ENCODE results near the gene UBA7.
"Not testable (repeated sequence)": the region's sequence is repeated elsewhere in the genome, so short reads cannot be mapped to it uniquely, and the experiment has no call there.

UBA7 gene

GRCh38 chr3:49831341-49831740, 17.6 kb upstream of the UBA7 start:
- H3K36me3 ChIP-seq (ENCODE audit: insufficient read depth, low read length): peaks cover 22% of the 10 kb centered on the region
- no peaks in the 10 kb centered on the region for H3K9me3 ChIP-seq (ENCODE audit: control insufficient read depth, insufficient read depth, low read length)
- H3K4me1 ChIP-seq (ENCODE audit: insufficient read depth, low read length): no peaks in the 10 kb centered on the region
- H3K9ac ChIP-seq (ENCODE audit: low read depth, low read length): no peak overlapping the region

DNA sequence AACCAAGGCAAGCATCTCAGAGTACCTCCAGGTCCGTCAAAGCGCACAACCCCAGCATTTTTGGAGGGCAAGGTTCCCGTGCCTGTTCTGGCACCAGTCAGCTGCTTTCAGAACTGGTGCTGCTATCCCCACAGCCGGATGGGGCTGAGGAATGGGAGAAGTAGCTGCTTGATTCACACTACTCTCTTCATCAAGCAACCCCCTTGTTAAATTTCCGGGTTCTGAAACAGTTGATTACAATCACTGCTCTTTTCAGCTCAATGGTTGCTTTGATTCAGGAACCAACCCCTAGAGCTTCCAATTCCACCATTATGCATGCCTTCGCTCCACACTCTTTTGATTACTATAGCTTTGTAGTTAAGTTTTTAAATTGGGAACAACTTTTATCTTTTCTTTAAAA, 12.3 kb upstream of the UBA7 start:
- Histone ChIP-seq H3K4me1 (ENCODE audit: insufficient read depth, low read length) (no peaks in the 10 kb centered on the region), H3K9ac (ENCODE audit: low read depth, low read length) (no peak overlapping the region), H3K9me3 (ENCODE audit: control insufficient read depth, insufficient read depth, low read length) (no peaks in the 10 kb centered on the region), H3K36me3 (ENCODE audit: insufficient read depth, low read length) (peaks cover 8% of the 10 kb centered on the region)

GRCh38 chr3:49823131-49823530, 9.4 kb upstream of the UBA7 start:
- H3K9ac ChIP-seq (ENCODE audit: low read depth, low read length); H3K4me1 ChIP-seq (ENCODE audit: insufficient read depth, low read length); H3K36me3 ChIP-seq (ENCODE audit: insufficient read depth, low read length); H3K9me3 ChIP-seq (ENCODE audit: control insufficient read depth, insufficient read depth, low read length): not testable (repeated sequence)

GRCh38 chr3:49812916-49813496, 747 bp downstream of the UBA7 start:
- Histone ChIP-seq H3K9me3 (ENCODE audit: control insufficient read depth, insufficient read depth, low read length) (no peaks in the 10 kb centered on the region), H3K9ac (ENCODE audit: low read depth, low read length) (no peak overlapping the region), H3K4me1 (ENCODE audit: insufficient read depth, low read length) (no peaks in the 10 kb centered on the region), H3K36me3 (ENCODE audit: insufficient read depth, low read length) (no peaks in the 10 kb centered on the region)

DNA sequence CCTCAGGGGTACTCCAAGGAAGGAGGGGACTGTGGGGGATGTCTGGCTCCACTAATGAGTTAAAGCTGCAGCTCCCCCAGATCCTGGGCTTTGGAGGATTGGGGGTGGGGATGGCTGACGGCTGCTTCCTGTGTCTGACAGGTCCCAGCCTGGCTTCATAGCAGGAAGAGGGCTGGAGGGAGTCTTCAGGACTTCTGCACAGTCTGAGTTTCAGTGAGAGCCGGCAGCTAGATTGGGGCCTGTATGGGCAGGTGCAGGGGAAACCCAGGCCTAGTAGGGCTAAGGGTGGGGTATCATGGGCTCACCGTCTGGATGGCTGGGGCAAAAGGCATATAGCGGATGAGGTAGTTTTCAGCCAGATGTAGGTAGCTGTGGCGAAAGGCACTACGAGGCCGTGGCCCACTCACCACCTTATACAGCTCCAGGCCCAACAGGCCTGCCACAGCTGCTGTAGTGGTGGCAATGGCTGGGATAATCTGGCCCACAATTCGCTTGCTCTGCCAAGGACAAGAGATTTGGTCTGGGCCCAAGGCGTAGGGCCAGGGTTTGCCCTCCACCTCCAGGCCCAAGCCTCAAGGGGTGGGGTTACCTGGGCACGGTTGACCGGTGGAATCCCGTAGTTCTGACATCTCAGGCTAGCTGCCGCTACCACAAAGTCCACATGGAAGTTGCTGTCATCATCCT, 6.2 kb downstream of the UBA7 start:
- Histone ChIP-seq H3K4me1 (ENCODE audit: insufficient read depth, low read length) (peaks cover 25% of the 10 kb centered on the region), H3K36me3 (ENCODE audit: insufficient read depth, low read length) (no peaks in the 10 kb centered on the region), H3K9ac (ENCODE audit: low read depth, low read length) (no peak overlapping the region), H3K9me3 (ENCODE audit: control insufficient read depth, insufficient read depth, low read length) (no peaks in the 10 kb centered on the region)

GRCh38 chr3:49806850-49807249, 6.9 kb downstream of the UBA7 start:
- Histone ChIP-seq H3K9ac (ENCODE audit: low read depth, low read length) (no peak overlapping the region), H3K9me3 (ENCODE audit: control insufficient read depth, insufficient read depth, low read length) (no peaks in the 10 kb centered on the region), H3K36me3 (ENCODE audit: insufficient read depth, low read length) (no peaks in the 10 kb centered on the region), H3K4me1 (ENCODE audit: insufficient read depth, low read length) (peaks cover 25% of the 10 kb centered on the region)

- peaks cover 25% of the 10 kb centered on the region for H3K4me1 ChIP-seq (ENCODE audit: insufficient read depth, low read length)
- no peaks in the 10 kb centered on the region for H3K36me3 ChIP-seq (ENCODE audit: insufficient read depth, low read length)
- no peak overlapping the region for H3K9ac ChIP-seq (ENCODE audit: low read depth, low read length)
- no peaks in the 10 kb centered on the region for H3K9me3 ChIP-seq (ENCODE audit: control insufficient read depth, insufficient read depth, low read length)
Observed at GRCh38 chr3:49805897-49806701, 7.7 kb downstream of the UBA7 start.

- peaks cover 25% of the 10 kb centered on the region for H3K4me1 ChIP-seq (ENCODE audit: insufficient read depth, low read length)
Observed at GRCh38 chr3:49805367-49805782, 8.4 kb downstream of the UBA7 start.

DNA sequence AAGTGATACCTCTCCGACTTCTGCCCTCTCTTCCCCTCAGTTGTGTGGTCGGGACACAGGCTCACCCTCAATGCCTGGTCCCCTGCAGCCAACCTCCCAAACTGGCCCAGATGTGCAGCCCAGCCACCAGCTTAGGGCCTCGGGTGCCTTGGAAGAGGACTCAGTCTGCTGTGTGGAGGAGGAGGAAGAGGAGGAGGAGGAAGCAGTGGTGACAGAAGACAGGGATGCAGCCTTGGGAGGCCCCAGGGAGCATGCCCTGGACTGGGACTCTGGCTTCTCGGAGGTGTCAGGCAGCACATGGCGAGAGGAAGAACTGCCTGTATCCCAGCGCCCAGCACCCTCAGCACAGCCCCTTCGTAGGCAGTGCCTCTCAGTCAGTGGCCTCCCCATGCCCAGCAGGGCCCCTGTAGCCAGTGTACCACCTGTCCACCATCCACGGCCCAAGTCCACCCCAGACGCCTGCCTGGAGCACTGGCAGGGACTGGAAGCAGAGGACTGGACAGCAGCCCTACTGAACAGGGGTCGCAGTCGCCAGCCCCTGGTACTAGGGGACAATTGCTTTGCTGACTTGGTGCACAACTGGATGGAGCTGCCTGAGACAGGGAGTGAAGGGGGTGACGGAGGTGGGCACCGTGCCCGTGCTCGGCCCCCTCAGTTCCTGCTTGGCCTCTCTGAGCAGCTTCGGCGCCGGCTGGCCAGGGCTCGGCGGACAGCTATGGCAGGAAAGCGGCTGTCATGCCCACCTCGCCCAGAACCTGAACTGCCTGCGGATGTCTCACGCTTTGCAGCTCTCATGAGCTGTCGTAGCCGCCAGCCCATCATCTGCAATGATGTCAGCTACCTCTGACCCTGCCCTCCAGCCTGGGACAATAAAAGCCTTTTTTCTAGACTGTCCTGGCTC, 9.4 kb downstream of the UBA7 start:
- Histone ChIP-seq H3K9me3 (ENCODE audit: control insufficient read depth, insufficient read depth, low read length) (no peaks in the 10 kb centered on the region), H3K4me1 (ENCODE audit: insufficient read depth, low read length) (peaks cover 25% of the 10 kb centered on the region), H3K9ac (ENCODE audit: low read depth, low read length) (peak overlapping the region; percentile 96; the same call in 1 of the 2 replicates), H3K36me3 (ENCODE audit: insufficient read depth, low read length) (no peaks in the 10 kb centered on the region)

More at GRCh38 chr3:49805367-49805782, 8.4 kb downstream of the UBA7 start:
- Histone ChIP-seq H3K9ac (ENCODE audit: low read depth, low read length) (no peak overlapping the region), H3K9me3 (ENCODE audit: control insufficient read depth, insufficient read depth, low read length) (no peaks in the 10 kb centered on the region), H3K36me3 (ENCODE audit: insufficient read depth, low read length) (no peaks in the 10 kb centered on the region)

GRCh38 chr3:49803465-49804140, 10.2 kb downstream of the UBA7 start:
- H3K9ac ChIP-seq (ENCODE audit: low read depth, low read length): peak overlapping the region; percentile 96; the same call in 1 of the 2 replicates

GRCh38 chr3:49802719-49803464, 10.9 kb downstream of the UBA7 start, which contains the start of gene INKA1:
Gene INKA1, plus strand, starts transcription at chr3:49803261. Its CDS starts 132 bp downstream, at chr3:49803393.
- no peaks in the 10 kb centered on the region for H3K36me3 ChIP-seq (ENCODE audit: insufficient read depth, low read length)
- no peaks in the 10 kb centered on the region for H3K9me3 ChIP-seq (ENCODE audit: control insufficient read depth, insufficient read depth, low read length)
- peaks cover 25% of the 10 kb centered on the region for H3K4me1 ChIP-seq (ENCODE audit: insufficient read depth, low read length)
- peak within 1 kb of the TSS; percentile 96 for H3K9ac ChIP-seq (ENCODE audit: low read depth, low read length)

More at GRCh38 chr3:49803465-49804140, 10.2 kb downstream of the UBA7 start:
- peaks cover 25% of the 10 kb centered on the region for H3K4me1 ChIP-seq (ENCODE audit: insufficient read depth, low read length)
- H3K36me3 ChIP-seq (ENCODE audit: insufficient read depth, low read length): no peaks in the 10 kb centered on the region
- no peaks in the 10 kb centered on the region for H3K9me3 ChIP-seq (ENCODE audit: control insufficient read depth, insufficient read depth, low read length)

- Histone ChIP-seq H3K36me3 (ENCODE audit: insufficient read depth, low read length) (no peaks in the 10 kb centered on the region), H3K9me3 (ENCODE audit: control insufficient read depth, insufficient read depth, low read length) (no peaks in the 10 kb centered on the region), H3K4me1 (ENCODE audit: insufficient read depth, low read length) (peaks cover 8% of the 10 kb centered on the region; the same call in 1 of the 2 replicates), H3K9ac (ENCODE audit: low read depth, low read length) (no peak overlapping the region)
Observed at GRCh38 chr3:49801160-49801559, 12.6 kb downstream of the UBA7 start.

- Histone ChIP-seq H3K4me1 (ENCODE audit: insufficient read depth, low read length) (no peaks in the 10 kb centered on the region; the same call in 1 of the 2 replicates), H3K36me3 (ENCODE audit: insufficient read depth, low read length) (no peaks in the 10 kb centered on the region), H3K9ac (ENCODE audit: low read depth, low read length) (no peak within 1 kb of the TSS), H3K9me3 (ENCODE audit: control insufficient read depth, insufficient read depth, low read length) (no peaks in the 10 kb centered on the region)
Observed at GRCh38 chr3:49799761-49800160, 14.0 kb downstream of the UBA7 start, which contains the start of gene CDHR4. Gene CDHR4, minus strand, starts transcription at chr3:49799873. Its CDS starts 61 bp downstream, at chr3:49799812.
